ENCODE data around the gene TBC1D10A. TPM values are rescaled to one million over a fixed set of nuclear protein-coding genes. Genes with fewer than 3 reads are reported as not detected.

TBC1D10A gene
- total RNA-seq, 2 experiments from 2014 or later = 38.9 to 41.8 TPM

DNA sequence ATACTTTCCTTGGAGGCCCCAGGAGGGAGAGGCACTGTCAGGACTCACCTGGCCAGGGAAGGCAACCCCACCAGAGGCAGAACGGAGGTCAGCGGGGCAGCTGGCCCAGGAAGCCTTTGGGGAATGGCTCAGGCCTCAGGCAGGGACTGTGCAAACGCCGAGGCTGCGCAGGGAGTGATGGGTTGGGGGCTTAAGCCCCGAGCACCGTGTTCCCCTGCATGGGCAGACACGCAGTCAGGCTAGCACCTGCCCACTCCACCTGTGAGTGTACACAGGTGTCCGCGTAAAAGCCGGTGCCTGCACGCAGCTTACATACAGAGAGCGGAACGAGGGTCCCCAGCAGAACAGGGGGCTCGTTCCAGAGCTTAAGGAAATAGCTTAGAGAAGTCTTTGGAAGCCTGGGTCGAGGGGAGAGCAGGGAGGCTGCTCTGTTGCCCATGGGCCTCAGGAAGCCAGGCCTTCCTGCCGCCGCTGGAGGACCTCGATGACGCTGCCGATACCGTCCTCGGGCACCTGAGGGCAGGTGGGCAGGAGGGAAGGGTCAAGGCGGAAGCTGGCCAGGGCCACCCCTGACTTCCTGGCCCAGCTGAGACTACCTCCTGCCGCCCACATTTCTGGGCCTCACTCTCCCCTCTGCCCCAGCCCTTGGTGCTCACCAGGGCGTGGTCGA is 41.4 kb downstream of the TBC1D10A start:
- Mint-ChIP-seq H3K27ac (no peak overlapping the region), H3K4me1 (ENCODE audit: low read depth) (peaks cover 32% of the 10 kb centered on the region), H3K9me3 (no peaks in the 10 kb centered on the region), H3K27me3 (no peaks in the 10 kb centered on the region), H3K4me3 (no peak overlapping the region), H3K36me3 (ENCODE audit: low read depth) (peaks cover 33% of the 10 kb centered on the region)
- Histone ChIP-seq H3K27me3 (ENCODE audit: control insufficient read depth in 1 of 2, insufficient read depth in 2 of 2, low read length in 2 of 2) (no peaks in the 10 kb centered on the region), H3K9me3 (ENCODE audit: control insufficient read depth in 1 of 2, insufficient read depth in 1 of 2, low read length in 2 of 2) (no peaks in the 10 kb centered on the region), H3K4me1 (ENCODE audit: insufficient read depth, low read length) (peaks cover 53% of the 10 kb centered on the region), H3K4me3 (ENCODE audit: low read length) (no peak overlapping the region), H3K27ac (ENCODE audit: low read depth in 1 of 2, low read length in 2 of 2) (no peak overlapping the region), H3K36me3 (ENCODE audit: insufficient read depth, low read length) (peaks cover 13% of the 10 kb centered on the region)
- TF ChIP-seq, protein P1, sequence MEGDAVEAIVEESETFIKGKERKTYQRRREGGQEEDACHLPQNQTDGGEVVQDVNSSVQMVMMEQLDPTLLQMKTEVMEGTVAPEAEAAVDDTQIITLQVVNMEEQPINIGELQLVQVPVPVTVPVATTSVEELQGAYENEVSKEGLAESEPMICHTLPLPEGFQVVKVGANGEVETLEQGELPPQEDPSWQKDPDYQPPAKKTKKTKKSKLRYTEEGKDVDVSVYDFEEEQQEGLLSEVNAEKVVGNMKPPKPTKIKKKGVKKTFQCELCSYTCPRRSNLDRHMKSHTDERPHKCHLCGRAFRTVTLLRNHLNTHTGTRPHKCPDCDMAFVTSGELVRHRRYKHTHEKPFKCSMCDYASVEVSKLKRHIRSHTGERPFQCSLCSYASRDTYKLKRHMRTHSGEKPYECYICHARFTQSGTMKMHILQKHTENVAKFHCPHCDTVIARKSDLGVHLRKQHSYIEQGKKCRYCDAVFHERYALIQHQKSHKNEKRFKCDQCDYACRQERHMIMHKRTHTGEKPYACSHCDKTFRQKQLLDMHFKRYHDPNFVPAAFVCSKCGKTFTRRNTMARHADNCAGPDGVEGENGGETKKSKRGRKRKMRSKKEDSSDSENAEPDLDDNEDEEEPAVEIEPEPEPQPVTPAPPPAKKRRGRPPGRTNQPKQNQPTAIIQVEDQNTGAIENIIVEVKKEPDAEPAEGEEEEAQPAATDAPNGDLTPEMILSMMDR (IDR thresholded peaks at IDR 0.05) = no peak
- ATAC-seq (ENCODE audit: poor library complexity) (no peak), DNase-seq (no peak)
- intact Hi-C loops (cut with DNase I, micrococcal nuclease) = loop anchor here in 1 of 2 experiments (5.0 kb wide), 1 partner anchor 142 kb away; the partner anchor contains the start of gene MTFP1
- CTCF ChIA-PET = interaction anchor here (0.5 to 1.7 kb wide), 2 partner anchors 90 to 102 kb away, joined by 3 to 5 read pairs; partner anchors contain the start of gene RNF215
- POLR2A ChIA-PET = interaction anchor here (5.6 kb wide), 1 partner anchor 101 kb away, joined by 83 read pairs; the partner anchor contains the start of gene RNF215

DNA sequence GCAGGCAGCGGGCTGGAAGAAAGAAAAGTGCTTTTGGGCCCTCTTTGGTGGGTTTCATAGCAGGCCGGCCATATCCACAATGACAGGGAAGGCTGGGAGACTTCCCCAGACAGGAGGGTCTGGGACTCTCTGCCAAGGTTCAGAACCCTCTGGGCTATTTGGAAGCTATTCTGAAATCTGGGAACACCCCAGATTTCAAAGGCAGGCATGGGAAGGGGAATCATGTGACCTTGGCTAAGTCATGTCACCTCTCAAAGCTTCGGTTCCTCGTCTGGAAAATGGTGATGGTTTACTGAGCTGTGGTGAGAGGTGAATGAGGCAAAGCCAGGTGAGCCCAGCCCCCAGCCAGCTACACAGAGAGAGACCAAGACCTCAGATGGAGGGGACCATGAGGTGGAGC is 42.1 kb downstream of the TBC1D10A start:
- peak in 1 of 14 experiments; percentile 48 for DNase-seq
- no peaks in the 10 kb centered on the region for H3K9me3 Mint-ChIP-seq
- POLR2A ChIA-PET = no interaction called here
- Histone ChIP-seq H3K4me1 (ENCODE audit: insufficient read depth, low read length) (peaks cover 51% of the 10 kb centered on the region), H3K27me3 (ENCODE audit: control insufficient read depth in 1 of 2, insufficient read depth in 2 of 2, low read length in 2 of 2) (no peaks in the 10 kb centered on the region), H3K9me3 (ENCODE audit: control insufficient read depth in 1 of 2, insufficient read depth in 1 of 2, low read length in 2 of 2) (no peaks in the 10 kb centered on the region), H3K4me3 (ENCODE audit: low read length) (no peak overlapping the region), H3K27ac (ENCODE audit: low read depth in 1 of 2, low read length in 2 of 2) (no peak overlapping the region), H3K36me3 (ENCODE audit: insufficient read depth, low read length) (peaks cover 13% of the 10 kb centered on the region)
- TF ChIP-seq, protein P1 (IDR thresholded peaks at IDR 0.05) = no peak
- intact Hi-C loops (cut with DNase I, micrococcal nuclease) = loop anchor here in 1 of 2 experiments (5.0 kb wide), 1 partner anchor 143 kb away; the partner anchor contains the start of gene MTFP1
- H3K4me1 Mint-ChIP-seq (ENCODE audit: low read depth) = peaks cover 28% of the 10 kb centered on the region
- no peak for ATAC-seq (ENCODE audit: poor library complexity)
- CTCF ChIA-PET = interaction anchor here (1.7 kb wide), 1 partner anchor 103 kb away, joined by 5 read pairs; the partner anchor contains the start of gene RNF215
- peaks cover 27% of the 10 kb centered on the region for H3K36me3 Mint-ChIP-seq (ENCODE audit: low read depth)
- H3K4me3 Mint-ChIP-seq = no peak overlapping the region
- H3K27me3 Mint-ChIP-seq = no peaks in the 10 kb centered on the region
- H3K27ac Mint-ChIP-seq = no peak overlapping the region

DNA sequence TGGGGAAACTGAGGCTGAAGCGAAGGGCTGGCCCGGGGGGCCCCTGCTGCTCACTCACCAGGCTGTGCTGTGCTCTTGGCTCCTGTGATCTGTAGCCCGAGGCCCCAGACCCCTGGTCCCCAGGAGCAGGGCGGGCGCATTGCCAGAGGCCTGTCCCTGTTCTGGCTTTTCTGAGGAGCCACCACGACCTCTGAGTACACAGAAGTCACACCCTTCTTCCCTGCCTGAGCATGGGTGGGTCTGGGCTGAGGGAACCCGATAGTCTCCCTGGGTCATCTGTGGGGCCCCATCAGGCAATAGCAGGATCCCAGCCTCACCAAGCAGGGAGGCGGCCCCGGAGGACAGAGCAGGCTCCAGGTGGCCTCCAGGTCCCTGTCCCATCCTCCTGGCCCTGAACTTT is 42.6 kb downstream of the TBC1D10A start:
- DNase-seq = no peak
- peaks cover 31% of the 10 kb centered on the region for H3K4me1 Mint-ChIP-seq (ENCODE audit: low read depth)

More for the DNA sequence above, 42.6 kb downstream of the TBC1D10A start:
- peaks cover 13% of the 10 kb centered on the region for H3K36me3 ChIP-seq (ENCODE audit: insufficient read depth, low read length)
- Mint-ChIP-seq H3K27ac (no peak overlapping the region), H3K4me3 (no peak overlapping the region), H3K9me3 (no peaks in the 10 kb centered on the region), H3K27me3 (no peaks in the 10 kb centered on the region), H3K36me3 (ENCODE audit: low read depth) (peaks cover 25% of the 10 kb centered on the region)
- intact Hi-C loops (cut with DNase I, micrococcal nuclease) = no loop called here
- H3K4me1 ChIP-seq (ENCODE audit: insufficient read depth, low read length) = peaks cover 56% of the 10 kb centered on the region
- CTCF ChIA-PET = interaction anchor here (0.7 kb wide), 1 partner anchor 20 kb away, joined by 3 read pairs; no protein-coding TSS in a partner anchor
- H3K27ac ChIP-seq (ENCODE audit: low read depth in 1 of 2, low read length in 2 of 2) = no peak overlapping the region
- POLR2A ChIA-PET = interaction anchor here (1.6 kb wide), 1 partner anchor 140 kb away, joined by 5 read pairs; no protein-coding TSS in a partner anchor
- no peaks in the 10 kb centered on the region for H3K9me3 ChIP-seq (ENCODE audit: control insufficient read depth in 1 of 2, insufficient read depth in 1 of 2, low read length in 2 of 2)
- TF ChIP-seq, protein P1 (IDR thresholded peaks at IDR 0.05) = no peak
- no peak for ATAC-seq (ENCODE audit: poor library complexity)
- no peak overlapping the region for H3K4me3 ChIP-seq (ENCODE audit: low read length)
- H3K27me3 ChIP-seq (ENCODE audit: control insufficient read depth in 1 of 2, insufficient read depth in 2 of 2, low read length in 2 of 2) = no peaks in the 10 kb centered on the region

Measured in CD4-positive, alpha-beta T cell (primary cell).